Kidney (tissue), 14 donors: ENCODE data around the gene GRB10. TPM values are rescaled to one million over a fixed set of nuclear protein-coding genes. Genes with fewer than 3 reads are reported as not detected.

Experiments
- DNase-seq, 5 donors: peaks; one replicate each; pipeline ENCODE4 v3.0.0-alpha.2; 2013 to 2020
- FAIRE-seq: peaks from 2 replicates; lab custom pipeline; 2012; peaks lifted over from hg19 to GRCh38; lab: Jason Lieb, UNC
- H3K27ac ChIP-seq, 2 donors: one replicate each; pipeline ENCODE4 v1.7.0; 2013; ENCODE audit warnings: low read depth in 2 of 2, low read length in 2 of 2, inconsistent platforms in 1 of 2
- H3K27me3 ChIP-seq: one replicate; pipeline ENCODE4 v1.7.1; 2013; ENCODE audit warnings: low read length, inconsistent platforms; ENCODE audit not compliant: control insufficient read depth, insufficient read depth
- H3K36me3 ChIP-seq, 3 donors: one replicate each; pipeline versions ENCODE4 v1.7.0 to v1.7.1; 2013; ENCODE audit warnings: low read length in 3 of 3, control low read depth in 1 of 3, inconsistent platforms in 1 of 3; ENCODE audit not compliant: insufficient read depth in 3 of 3, control insufficient read depth in 2 of 3
- H3K4me1 ChIP-seq, 3 donors: one replicate each; pipeline versions ENCODE4 v1.7.0 to v1.7.1; 2013; ENCODE audit warnings: low read length in 3 of 3, inconsistent platforms in 1 of 3, low read depth in 1 of 3; ENCODE audit not compliant: control insufficient read depth in 2 of 3, insufficient read depth in 2 of 3
- H3K4me3 ChIP-seq, 3 donors: one replicate each; pipeline versions ENCODE4 v1.7.0 to v1.8.1; 2013; ENCODE audit warnings: low read length in 3 of 3, control low read depth in 1 of 3, inconsistent platforms in 1 of 3
- H3K9ac ChIP-seq, 3 donors: one replicate each; pipeline versions ENCODE4 v1.7.0 to v1.7.1; 2013; ENCODE audit warnings: low read length in 3 of 3, control low read depth in 1 of 3, inconsistent platforms in 1 of 3
- H3K9me3 ChIP-seq, 3 donors: one replicate each; pipeline versions ENCODE4 v1.7.0 to v1.7.1; 2013; ENCODE audit warnings: low read length in 3 of 3, control low read depth in 1 of 3, inconsistent platforms in 1 of 3; ENCODE audit not compliant: control insufficient read depth in 2 of 3, insufficient read depth in 1 of 3
- intact Hi-C: fragments of 100-400 bp; cut with DNase I; formaldehyde crosslinking; loops from one replicate; pipeline ENCODE4 v1.11.1; 2022
- polyA plus RNA-seq: library from polyadenylated mRNA; stranded (reverse); fragments of 350-450 nt; fragmentation: Illumina TruSeq; extraction: RNeasy Lipid Tissue Mini Kit (QIAGEN cat#74804); gene quantifications from one replicate; pipeline ENCODE4 v1.2.3, GENCODE V29; 2014; ENCODE audit warnings: low read depth, low replicate concordance; ENCODE audit not compliant: insufficient read depth
- total RNA-seq: library from RNA; stranded (reverse); fragmentation: NEBNext Ultra II Directional; extraction: Animal tissue kit (Norgen Biotek cat#: 25700); gene quantifications from one replicate; pipeline ENCODE4 v1.2.1, GENCODE V29; 2021
- TF ChIP-seq, protein P1 (sequence below): IDR thresholded peaks from 3 replicates; pipeline ENCODE4 v1.5.1; 2012; ENCODE audit warnings: mild to moderate bottlenecking, moderate library complexity, borderline replicate concordance; ENCODE audit not compliant: insufficient read depth; ENCODE audit errors: extremely low read depth
- donor health status: control.
- donor health status: control.
- donor health status: control.
- donor health status: control.
- donor health status: control.
- donor health status: DM: yes; HTN: yes; CAD: no.
- donor health status: Normal renal cell carcinoma (clear cell type).

GRB10 gene
- total and polyA plus RNA-seq, 2 donors from 2014 or later, result 32.3 to 57.8 TPM

DNA sequence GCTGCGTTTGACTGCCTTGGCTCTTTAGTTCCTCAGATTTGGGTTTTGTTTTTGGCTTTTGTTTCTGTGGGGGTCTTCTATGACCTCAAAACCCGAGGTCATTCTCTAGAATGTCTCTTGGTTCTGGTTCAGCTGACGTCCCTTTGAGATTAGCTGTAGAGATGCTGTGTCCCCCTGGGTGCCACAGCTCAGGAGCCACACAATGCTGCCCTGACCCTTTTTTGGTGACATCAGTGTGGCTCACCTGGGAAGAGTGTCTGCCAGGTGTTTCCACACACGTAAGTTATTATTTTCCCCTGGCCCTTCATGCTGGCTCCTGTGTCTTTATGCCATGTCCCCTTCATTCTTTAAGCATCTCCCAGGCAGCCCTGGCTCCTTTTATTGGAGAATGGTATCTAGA, 127.7 kb downstream of the GRB10 start:
- FAIRE-seq (no peak), DNase-seq (no peak)
- no peaks in the 10 kb centered on the region for H3K27me3 ChIP-seq
- peak overlapping the region in 1 of 2 donors; percentile 7 for H3K27ac ChIP-seq
- H3K4me3 ChIP-seq, result no peak overlapping the region
- H3K9ac ChIP-seq, result no peak overlapping the region
- peaks cover 0 to 15% (median 2%) of the 10 kb centered on the region in 3 donors for H3K36me3 ChIP-seq
- TF ChIP-seq, protein P1, sequence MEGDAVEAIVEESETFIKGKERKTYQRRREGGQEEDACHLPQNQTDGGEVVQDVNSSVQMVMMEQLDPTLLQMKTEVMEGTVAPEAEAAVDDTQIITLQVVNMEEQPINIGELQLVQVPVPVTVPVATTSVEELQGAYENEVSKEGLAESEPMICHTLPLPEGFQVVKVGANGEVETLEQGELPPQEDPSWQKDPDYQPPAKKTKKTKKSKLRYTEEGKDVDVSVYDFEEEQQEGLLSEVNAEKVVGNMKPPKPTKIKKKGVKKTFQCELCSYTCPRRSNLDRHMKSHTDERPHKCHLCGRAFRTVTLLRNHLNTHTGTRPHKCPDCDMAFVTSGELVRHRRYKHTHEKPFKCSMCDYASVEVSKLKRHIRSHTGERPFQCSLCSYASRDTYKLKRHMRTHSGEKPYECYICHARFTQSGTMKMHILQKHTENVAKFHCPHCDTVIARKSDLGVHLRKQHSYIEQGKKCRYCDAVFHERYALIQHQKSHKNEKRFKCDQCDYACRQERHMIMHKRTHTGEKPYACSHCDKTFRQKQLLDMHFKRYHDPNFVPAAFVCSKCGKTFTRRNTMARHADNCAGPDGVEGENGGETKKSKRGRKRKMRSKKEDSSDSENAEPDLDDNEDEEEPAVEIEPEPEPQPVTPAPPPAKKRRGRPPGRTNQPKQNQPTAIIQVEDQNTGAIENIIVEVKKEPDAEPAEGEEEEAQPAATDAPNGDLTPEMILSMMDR, result no peak
- intact Hi-C loops, result no loop called here
- H3K4me1 ChIP-seq, result peaks cover 0 to 29% (median 21%) of the 10 kb centered on the region in 3 donors
- H3K9me3 ChIP-seq, result no peaks in the 10 kb centered on the region

DNA sequence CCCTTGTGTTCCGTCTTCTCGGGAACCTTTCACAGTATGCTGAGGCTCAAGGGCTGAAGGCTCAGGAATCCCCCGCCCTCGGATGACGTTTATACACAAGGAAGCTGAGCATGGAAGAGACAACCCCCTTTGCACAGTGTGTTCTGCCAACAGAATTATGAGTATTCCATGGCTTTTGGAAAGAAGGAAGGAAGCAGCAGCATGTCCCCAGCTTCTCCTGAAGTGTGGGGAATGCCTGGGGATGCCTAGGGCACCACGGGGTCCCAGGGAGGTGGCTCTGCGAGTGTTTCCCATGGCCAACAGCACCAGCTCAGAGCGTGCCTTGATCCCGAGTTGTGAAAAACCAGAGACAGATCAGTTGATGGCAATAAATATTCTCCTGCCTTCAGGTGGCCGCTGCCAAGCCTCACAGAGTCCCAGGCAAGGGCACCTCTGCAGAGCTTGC, 128.7 kb downstream of the GRB10 start:
- Histone ChIP-seq H3K4me1 (peaks cover 0 to 28% (median 21%) of the 10 kb centered on the region in 3 donors), H3K9me3 (no peaks in the 10 kb centered on the region), H3K36me3 (peaks cover 0 to 12% (median 0%) of the 10 kb centered on the region in 3 donors), H3K27me3 (no peaks in the 10 kb centered on the region), H3K27ac (peak overlapping the region in 1 of 2 donors; percentile 40), H3K9ac (no peak overlapping the region), H3K4me3 (no peak overlapping the region)
- DNase-seq, result no peak
- TF ChIP-seq, protein P1, result no peak
- no peak for FAIRE-seq
- intact Hi-C loops, result no loop called here

DNA sequence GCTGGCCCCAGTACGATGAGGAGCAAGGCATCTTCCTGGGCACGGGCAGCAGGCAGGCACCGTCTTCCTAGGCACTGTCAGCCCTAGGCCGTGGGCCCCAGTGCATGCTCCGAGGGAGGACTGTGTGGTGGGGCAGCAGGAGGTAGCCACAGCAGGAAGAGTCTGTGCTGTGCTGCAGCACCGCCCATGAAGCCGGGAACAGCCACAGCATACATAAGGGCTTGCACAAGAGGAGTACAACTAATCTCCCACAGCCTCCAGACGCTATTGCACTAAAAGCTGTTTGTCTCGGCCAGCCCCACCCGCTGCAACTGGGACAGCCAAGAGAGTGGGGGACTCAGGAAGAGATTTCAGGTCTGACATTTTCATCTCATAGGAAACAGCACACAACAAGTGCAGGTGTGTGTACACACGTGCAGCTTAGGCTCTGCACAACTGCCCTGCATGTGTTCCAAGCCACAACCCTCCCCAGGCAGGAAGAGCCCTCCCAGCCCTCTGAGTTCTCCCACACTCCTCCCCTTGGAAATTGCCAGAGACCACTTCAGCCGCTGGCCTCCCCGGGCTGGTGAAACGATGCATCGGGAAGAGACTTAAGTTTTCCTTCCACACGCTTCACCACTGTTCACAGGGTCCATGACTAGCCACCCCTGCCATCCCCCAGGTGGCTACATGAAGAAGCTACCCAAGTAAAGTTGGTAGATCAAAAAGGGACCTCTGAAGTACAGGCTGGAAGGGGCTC, 129.4 kb downstream of the GRB10 start:
- Histone ChIP-seq H3K4me1 (peaks cover 0 to 27% (median 18%) of the 10 kb centered on the region in 3 donors), H3K27me3 (no peaks in the 10 kb centered on the region), H3K9ac (no peak overlapping the region), H3K27ac (peak overlapping the region in 1 of 2 donors; percentile 3), H3K9me3 (no peaks in the 10 kb centered on the region), H3K36me3 (peaks cover 0 to 7% (median 0%) of the 10 kb centered on the region in 3 donors), H3K4me3 (no peak overlapping the region)
- intact Hi-C loops, result no loop called here
- DNase-seq (no peak), FAIRE-seq (no peak)
- TF ChIP-seq, protein P1, result no peak
